NCI-H1092 (cell line): ENCODE measurements around the gene KRT34.
"Not testable (repeated sequence)": the region's sequence is repeated elsewhere in the genome, so short reads cannot be mapped to it uniquely, and the experiment has no call there.

Experiments used
- DNase-seq: peaks from one replicate; lab custom pipeline; 2025; lab: John Stamatoyannopoulos, UW

Gene KRT34

DNA sequence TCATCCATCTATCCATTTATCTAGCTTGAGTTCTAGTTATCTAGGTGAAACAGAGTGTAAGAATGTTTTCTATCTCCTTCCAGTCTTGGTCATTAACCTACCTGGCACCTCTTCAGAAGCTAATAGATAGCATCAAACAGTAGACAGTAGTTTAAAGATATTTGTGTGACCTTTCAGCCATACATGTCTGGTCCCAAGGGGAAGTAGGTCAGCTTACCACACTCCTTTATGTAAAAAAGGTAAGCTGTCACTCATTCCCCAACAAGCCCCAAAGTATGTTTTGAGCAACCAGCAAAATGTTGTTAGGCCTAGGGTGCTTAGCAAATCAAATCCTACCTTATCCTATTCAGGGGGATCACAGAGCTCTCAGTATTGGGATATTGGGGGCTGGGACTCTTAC is 16.0 kb downstream of the KRT34 start:
- no peak for DNase-seq

DNA sequence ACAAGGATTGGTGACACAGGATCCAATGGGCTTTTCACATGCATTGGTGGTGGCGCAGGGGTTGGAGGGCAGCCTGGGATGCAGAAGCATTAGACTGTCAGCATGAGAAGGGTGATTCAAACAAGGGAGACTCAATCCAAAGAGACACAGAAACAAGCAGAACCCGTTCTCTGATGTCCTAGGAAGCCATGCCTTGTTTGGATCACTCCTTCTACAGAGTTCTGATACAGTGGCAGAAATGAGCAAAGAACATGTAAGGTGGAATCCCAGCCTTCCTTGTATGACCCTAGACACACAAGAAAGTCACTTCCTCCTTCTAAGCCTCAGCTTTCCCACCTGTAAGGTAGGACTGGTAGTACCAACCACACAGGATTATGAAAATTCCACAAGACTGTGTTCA is 18.2 kb downstream of the KRT34 start:
- DNase-seq = no peak

DNA sequence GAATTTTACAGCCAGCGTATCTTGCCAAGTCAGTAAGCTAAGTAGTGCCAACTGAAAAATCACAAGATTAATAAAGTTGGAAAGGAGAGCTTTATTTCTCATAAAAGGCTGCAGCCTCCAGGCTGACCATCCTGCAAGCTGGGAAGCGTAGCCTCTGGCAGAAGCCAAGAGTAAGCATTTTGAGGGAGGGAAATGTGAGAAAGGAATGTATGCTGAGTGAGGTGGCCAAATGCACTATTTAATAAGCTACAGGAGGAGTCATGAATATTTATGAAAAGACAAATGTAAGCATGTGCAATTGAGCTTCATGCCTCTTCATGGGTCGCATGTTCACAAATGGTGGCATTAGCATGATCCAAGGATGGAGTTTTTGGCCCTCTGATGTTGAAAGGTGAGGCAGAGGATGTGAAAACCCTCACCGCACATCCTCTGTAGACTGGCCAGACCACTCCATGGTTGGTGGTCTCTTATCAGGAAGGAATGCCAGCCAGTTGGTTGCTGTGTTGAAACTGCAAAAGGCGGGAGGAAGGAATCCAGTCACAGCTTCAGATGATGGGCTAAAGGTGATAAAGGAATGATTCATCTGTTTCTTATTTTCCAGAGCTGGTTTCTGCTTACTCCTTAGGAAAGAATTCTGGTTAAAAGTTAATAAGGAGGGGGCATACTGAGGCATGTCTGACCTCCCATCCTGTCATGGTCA is 21.7 kb downstream of the KRT34 start:
- DNase-seq = no peak

DNA sequence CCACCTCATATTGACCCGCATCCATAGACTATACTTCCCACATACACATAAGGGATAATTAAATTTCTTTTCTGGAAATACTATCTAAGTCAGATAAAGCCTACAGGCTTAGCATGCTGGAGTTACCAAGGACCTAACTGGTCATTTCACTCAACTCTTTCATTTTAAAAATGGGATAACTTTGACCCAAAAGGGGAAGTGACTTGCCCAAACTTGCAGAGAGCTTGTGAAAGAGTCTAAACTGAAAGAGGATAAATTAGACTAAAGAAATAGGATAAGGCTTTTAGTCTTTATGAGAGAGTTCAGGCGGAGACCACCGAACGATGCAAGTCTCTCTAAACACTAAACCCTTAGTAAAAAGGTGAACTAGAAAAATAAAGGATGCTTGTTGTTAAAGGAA is 27.6 kb downstream of the KRT34 start:
- no peak for DNase-seq

DNA sequence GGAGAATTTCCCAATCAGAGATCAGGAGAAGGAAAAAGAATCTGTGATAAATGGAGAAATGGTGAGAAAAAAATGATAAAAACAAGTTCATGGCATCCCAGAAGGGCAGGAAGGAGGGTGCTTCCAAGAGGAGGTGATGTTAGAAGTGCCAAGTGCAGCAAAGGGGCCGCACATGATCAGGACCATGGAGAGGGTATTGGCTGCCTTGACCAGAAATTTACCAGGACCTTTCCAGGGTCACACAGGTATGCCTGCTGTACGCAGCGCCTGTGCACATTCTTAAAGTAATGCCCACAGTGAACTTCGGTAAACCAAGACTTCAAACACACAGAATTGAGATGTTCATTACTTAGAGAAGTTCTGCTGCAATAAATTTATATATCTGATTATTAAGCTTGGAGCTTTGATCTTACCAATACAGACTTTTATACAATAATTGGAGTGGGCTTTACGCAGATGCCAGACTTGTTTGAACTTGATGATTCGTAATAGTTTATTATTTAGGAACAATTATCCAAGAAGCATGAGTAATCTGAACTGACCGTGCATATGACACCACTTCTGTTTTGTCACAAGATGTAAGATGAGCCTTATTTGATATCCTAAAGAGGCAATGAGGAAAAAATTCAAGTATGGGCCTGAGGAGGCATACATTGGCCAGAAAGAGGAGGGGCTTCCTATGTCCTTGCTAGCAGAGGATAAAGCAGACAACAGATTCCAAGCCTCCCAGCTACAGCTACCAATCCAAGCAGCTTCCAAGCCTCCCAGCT is 29.3 kb downstream of the KRT34 start:
- no peak for DNase-seq

DNA sequence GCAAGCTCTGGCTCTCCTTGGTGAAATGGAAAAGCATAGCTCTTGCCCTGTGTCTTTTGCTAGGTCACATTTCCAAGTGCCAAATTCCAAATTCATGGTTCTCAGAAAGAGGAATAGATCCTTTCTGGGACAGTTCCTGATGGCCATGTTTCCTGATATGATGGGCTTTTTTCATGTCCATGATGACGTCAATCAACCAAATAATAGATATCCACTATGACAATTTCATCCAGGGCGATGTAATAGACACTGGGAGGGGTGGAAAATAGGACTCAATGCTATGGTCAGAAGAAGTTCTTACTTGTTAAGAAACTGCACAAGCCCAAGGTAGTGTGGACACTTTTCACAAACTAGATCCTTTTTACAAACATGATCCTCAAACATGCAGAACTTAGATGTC is 30.9 kb downstream of the KRT34 start:
- no peak for DNase-seq

DNA sequence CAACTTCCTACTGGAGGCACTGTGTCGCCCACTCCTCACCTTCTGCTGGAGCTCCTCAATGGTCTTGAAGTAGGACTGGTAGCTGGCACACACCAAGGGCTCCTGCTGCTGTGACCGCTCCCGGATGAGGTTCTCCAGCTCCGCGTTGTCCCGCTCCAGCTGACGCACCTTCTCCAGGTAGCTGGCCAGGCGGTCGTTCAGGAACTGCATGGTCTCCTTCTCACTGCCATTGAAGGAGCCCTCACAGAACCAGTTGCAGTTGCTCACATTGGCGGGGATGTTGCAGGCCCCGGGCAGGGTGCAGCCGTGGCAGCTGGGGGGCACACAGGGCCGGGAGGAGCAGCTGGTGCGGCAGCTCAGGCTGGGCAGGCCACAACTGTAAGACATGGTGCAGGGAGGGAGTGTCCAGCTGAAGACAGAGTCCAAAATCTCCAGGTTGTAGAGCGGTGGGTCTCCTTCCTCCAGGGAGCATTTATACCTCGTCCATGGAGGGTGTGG is 31.7 kb downstream of the KRT34 start, which contains the start of gene KRT33A:
TSS of gene KRT33A (minus strand) at position 448 of the 498 bp plus-strand sequence. CDS start at position 387, 61 bp downstream.
- not testable (repeated sequence) for DNase-seq

DNA sequence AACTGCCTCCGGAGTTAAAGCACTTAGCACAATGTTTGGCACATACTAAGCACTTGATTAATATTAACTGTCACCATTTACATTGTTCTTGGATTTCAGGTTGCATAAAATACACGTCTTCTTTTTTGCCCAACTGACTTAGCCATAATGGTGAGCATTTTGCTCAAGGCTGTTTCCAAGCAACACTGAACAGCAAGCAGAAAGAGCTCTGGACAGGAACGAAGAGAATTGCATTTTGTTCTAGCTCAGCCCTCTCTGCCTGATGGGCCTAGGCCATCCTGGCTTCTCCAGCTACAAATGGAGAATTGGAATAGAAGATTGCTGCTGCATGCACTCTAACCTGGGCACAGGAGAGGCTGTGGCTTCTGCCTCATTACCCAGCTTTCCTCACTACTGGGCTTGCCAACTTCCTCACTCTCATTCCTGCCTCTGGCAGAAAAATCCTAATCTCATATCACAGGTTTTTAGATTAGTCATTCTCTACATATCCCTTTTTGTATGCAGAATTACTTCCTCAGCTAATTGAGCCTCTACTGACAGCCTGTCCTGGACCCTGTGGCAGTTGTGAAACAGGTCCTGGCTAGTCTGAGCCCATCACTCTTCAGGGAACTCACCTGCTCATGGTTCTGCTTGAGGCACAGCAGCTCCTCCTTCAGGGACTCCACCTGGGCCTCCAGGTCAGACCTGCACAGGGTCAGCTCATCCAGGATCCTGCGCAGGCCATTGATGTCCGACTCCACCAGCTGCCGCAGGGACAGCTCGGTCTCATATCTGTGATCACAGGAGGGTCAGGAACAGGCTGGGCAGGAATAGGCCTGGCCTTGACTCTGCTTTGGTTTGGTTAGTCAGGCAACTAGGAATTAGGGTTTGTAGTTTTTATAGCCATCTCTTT is 34.0 kb downstream of the KRT34 start:
- DNase-seq = no peak

DNA sequence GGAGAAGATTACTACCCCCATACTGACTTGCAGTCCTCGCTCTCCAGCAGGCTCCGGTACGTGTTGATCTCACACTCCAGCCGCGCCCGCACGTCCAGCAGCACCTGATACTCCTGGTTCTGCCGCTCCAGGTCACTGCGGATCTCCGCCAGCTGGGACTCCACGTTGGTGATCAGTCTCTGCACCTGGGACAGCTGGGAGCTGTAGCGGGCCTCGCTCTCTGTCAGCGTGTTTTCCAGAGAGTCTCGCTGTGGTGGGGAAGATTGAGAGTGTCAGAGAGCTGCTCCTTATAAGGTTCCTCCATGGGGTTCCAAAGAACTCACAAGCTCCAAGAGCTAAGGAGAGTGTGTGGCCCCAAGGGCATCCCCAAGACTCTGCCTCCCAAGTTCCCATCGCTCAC is 35.7 kb downstream of the KRT34 start:
- not testable (repeated sequence) for DNase-seq

DNA sequence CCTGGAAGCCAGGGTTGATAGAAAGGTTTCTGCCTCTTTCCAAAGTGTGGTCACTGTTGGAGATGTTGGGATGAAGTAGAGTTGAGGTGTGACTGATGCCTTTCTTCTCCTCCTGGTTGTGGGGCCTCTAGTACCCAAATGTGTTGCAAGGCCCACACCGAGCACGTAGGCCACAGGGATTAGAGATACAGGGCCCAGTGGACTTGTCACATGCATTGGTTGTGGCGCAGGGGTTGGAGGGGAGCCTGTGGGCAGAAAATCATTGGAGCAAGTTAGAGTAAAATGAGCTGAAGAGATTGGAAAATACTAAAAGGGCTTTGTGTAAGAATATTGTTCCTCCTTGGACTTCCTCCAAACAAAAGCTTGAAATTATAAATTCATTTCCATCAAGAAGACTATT is 36.1 kb downstream of the KRT34 start:
- DNase-seq = no peak

DNA sequence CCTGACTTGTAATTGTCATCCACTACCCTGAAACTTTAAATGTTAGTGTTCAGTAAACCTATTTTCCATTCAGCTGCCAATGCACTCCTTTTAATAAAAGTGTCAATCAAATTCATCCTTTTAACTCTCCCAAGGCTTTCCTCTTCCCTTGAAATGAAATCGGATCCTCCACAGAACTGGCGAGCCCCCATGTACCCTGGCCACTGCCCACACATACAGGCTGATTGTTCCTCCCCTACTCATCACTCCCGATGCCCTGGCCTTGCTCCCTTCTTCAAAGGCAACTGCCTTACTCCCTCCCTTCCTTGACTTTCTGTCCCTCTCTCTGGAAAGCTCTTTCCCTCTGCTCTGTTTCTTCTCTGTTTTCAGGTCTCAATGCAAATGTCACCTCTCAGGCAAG is 39.1 kb downstream of the KRT34 start:
- no peak for DNase-seq

DNA sequence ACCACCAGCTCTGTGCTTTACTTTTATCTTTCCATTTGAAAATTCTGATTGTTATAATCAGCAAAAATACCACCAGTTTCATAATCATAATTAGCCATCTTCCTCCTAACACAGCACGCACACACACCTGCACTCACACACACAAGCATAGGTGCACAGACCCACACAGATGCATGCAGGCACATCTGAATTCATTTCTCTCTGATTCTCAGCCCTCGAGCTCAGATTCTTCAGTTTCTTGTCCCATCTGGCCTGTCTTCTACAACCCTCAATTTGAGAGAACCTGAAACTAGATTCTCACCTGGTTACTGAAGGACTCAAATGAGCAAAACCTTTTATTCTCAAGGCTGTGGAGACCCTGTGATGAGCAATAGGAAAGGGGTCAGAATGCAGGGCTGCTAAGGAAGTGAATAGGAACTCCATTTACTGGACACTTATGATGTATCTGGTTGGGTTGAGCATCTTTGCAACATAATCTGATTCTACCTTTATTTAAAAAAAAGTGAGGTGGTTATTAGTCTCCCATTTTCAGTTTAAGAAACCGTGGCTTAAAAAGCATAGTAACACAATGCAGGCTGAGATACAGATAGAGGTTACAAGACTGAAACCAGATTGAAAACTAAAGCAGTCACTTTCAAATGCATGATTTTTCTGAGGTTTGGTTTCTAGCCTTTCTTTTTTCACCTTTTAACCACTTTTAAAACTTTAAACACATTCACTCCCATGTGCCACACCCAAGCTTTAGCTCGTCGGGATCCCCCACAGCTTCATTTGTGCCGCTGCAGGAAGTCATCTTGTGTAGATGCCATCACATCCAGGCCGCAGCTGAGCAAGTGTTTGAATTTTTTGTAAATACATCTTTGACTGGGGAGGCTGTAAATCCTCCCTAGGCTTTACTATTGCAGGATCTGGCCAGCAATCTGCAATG is 40.9 kb downstream of the KRT34 start:
- DNase-seq = no peak

DNA sequence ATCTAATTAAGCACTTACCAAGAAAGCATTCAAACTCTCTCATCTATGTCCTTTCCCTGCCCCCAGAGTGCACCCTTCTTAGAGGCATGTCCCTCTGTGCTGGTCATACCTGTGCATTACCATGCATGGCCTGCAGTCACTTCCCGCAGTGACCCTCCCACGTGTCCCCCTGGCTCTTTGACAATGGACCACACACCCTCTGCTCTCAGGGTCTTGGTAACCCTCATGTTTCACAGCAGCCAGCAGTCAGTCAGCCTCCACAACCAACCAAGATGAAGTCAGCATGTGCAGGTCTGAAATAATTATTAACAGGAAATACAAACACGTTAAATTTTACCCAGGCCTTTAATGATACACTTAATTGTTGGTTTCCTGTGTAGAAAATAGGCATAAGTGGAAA is 41.6 kb downstream of the KRT34 start:
- no peak for DNase-seq

DNA sequence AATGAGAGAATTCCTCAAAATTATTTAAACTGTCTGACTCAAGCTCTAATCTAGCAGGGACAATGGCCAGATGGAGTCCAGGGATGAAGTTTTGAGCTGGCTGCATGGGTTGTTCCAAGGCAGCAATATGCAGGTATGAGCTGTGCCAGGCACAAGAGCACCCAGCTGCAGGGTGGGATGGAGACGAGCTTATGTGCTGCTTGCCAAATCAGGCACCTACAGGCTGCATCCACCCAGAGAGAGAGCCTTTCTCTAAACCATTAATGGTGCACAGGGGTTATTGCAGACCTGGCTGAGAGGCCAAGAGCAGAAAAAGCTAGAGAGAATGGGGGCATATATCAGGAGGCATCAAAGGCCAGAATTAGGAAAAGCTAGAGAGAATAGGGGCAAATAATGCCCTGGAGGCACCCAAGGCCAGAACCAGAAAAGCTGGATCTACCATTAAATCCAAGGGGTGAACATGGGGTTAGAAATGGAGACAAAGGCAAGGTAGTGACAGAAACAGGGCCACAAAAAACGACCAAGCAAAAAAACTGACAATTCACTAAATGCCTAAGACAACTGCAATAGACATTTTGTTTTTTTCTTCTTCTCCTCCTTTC is 42.4 kb downstream of the KRT34 start:
- DNase-seq = no peak

DNA sequence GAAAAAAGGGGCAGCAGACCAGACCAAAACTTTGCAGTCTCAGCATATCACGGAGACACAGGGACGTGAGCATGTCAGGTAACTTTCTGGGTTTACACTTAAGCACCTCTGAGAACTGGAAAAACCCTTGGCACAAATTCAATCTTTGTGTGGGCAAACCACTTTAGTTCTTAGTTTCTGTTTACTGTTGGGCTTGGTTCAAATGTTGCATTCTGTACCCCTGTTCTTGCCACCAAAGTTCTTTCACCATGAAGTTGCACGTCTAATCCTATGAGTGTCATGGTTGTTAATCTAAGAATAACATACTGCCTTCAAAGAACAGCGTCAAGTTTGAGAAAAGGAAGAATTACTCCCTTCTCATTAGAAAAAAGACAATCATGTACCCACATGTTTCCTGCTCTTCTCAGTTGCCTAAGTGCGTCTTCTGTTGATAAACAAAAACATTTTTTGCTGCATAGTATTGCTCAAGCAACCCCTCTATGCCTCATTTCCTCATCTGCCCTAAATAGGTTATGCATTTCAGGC is 43.1 kb downstream of the KRT34 start:
- DNase-seq = no peak

DNA sequence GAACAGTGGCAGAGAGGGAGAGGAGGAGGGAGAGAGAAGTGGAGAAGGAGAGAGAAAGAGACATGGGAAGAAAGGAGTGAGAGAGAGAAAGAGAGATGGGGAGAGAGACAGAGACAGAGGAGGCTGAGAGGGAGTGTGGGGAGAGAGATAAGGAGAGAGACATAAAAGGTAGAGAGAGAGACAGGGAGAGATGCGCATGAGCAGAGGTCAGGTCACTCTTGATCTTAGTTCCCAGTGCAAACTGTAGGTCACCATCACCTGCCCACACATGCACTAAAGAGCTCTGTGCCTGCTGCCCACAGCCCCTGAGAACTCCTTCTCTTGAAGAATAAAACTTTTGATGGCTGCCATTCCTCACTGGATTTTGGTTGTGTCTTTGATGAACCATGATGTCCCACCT is 46.4 kb downstream of the KRT34 start:
- no peak for DNase-seq

DNA sequence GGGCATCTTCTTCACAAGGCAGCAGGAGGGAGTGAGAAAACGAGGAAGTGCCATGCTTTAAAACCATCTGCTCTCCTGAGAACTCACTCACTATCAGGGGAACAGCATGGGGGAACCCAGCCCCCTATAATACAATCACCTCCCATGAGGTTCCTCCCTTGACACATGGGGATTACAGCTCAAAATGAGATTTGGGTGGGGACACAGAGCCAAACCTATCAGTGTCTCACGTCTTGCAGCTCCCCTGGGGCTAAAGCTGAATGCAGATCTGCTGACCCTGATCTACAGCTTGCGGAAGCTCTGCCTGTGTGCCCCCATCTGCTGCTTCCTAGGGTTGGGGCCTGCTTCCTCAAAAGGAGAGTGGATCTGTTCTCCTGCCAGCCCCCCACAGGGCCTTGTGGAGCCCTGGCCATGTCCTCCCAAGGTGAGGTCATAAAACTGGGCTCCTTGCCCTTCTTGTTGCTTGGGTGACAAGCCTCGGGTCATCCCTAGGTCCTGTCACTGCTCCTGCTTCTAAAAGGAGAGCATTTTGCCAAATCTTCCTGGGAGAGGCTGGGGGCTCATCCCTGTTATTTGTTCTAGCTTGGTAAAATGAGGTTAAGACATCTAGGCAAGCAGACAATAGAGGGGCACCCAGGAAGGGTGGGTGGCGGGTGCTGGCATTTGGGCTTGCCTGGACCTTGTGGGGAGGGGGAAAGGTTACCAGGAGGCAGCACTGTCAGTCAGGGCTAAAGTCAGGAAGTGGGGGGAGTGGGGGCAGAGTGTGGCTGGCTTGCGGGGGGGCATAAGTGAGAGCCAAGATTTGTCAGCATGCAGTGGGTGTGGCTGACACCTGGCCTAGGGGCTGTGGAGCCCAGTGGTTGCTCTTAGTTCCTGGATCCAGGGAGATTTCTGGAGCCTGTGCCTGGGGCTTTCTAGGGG is 47.5 kb downstream of the KRT34 start:
- DNase-seq = no peak

DNA sequence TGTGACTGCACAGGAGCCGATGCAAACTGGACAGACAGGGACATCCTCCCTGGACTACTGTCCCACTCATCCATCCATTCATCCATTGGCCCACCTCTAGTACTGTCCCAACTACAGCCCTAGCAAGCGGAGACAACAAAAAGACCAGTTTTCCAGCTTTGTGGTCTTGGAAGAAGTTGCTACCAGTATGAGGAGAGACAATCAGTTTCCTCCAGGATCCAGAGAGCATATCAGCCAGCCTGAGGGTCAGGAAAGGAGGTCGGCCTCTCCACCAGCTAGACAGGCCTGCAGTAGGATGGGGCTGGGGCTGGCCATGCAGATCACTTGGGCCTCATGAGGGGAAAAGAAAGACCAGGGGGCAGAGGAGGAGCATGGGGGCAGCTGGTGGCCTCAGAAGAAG is 48.3 kb downstream of the KRT34 start:
- no peak for DNase-seq

DNA sequence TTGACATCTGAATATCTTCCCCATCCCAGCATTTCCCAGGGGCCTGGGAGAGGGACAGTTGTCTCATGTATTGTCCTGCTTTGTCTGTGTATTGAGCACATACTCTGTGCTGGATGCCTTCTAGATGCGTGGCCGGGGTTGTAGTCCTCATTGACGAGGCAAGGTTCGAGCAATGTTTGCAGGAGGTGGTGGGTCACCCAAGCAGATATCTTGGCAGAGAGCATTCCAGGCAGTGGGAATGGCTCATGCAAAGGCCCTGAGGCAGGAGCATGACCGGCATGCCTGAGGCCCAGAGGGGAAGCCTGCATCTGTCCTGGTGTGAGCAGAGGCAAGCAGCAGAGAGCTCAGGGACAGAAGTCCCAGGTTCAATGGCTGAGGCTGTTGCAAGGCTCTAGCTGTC is 49.0 kb downstream of the KRT34 start:
- no peak for DNase-seq

DNA sequence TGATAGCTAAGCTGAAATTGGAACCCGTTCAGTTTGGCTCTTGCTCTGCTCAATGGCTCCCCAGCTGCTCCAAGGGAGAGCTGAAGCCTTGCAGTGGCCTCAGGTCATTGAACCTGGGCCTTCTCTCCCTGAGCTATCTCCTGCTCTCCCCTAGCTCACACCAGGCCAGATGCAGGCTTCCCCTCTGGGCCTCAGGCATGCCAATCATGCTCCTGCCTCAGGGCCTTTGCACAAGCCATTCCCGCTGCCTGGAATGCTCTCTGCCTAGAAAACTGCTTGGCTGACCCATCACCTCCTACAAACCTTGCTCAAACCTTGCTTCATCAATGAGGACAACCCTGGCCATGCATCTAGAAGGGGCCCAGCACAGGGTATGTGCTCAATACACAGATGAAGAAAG is 49.9 kb downstream of the KRT34 start:
- DNase-seq = no peak
